DMS153 treated with DMSO at 0.1 percent for 48 hours (cell line): ENCODE results near the gene TBXAS1.

Experiments used
- DNase-seq: peaks from one replicate; lab custom pipeline; 2025; ENCODE audit not compliant: unreplicated experiment; lab: John Stamatoyannopoulos, UW

Gene TBXAS1

GRCh38 chr7:140039896-140040295 lies 210.8 kb downstream of the TBXAS1 start:
- DNase-seq, result no peak

GRCh38 chr7:140041659-140042385 lies 212.8 kb downstream of the TBXAS1 start:
- DNase-seq, result no peak

GRCh38 chr7:140042386-140042670 lies 213.3 kb downstream of the TBXAS1 start:
- no peak for DNase-seq

GRCh38 chr7:140044251-140044650 lies 215.2 kb downstream of the TBXAS1 start:
- no peak for DNase-seq

GRCh38 chr7:140045697-140046096 lies 216.6 kb downstream of the TBXAS1 start:
- DNase-seq, result no peak

GRCh38 chr7:140047197-140047596 lies 218.1 kb downstream of the TBXAS1 start:
- no peak for DNase-seq

DNA sequence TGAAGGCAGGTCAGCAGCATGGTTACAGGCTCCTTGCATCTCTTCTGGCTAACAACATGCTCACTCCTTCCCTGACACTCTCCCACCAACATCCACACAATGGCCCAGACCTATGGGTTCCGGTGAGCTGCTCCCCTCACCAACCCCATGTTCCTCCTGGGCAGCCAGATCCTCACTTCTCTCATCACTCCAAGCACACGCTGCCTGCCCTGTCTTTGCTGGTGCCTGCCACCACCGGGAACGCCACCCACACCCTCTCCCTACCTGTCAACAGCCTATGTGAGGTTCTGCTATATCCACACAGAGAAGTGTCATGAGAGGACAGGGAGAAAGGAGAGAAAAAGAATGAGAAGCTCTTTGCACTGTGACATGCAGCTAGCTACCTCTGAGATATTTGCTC lies 219.1 kb downstream of the TBXAS1 start:
- no peak for DNase-seq

DNA sequence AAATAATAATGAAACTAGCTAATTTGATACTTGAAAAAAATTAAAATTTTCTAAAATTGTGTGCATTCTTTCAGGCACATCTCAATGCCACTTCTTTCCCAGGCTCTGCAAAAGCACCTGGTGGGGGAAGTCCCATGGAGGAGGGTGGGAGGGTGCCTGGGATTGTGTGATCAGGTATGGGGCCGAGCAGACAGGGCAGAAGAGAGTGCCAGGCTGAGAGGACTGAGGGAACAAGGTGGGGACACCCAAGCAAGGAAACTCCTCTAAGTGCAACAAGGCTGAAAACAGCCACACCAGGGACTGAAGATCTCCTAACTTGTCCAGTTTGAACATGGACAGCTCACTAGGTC lies 219.9 kb downstream of the TBXAS1 start:
- DNase-seq, result no peak

- peak; percentile 2 for DNase-seq
Measured at GRCh38 chr7:140049339-140050024, 220.4 kb downstream of the TBXAS1 start.

DNA sequence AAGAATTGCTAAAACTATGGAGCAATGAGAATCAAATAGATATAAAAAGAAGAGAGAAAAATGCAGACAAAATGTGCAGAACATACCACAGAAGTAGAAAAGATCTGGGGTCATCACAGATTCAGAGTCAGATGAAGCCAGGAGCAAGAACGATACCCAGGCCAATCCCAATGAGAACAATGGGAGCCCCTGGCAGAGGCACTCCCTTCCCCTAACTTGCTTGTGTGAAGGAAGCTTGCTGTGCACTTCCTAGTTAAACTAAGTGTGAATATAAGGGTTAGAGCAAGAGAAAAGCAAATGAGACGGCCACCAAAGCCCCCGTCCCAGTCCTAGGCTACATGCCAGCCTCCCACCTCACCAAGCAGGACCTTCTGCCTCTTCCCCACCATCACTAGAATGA lies 221.0 kb downstream of the TBXAS1 start:
- DNase-seq, result no peak

DNA sequence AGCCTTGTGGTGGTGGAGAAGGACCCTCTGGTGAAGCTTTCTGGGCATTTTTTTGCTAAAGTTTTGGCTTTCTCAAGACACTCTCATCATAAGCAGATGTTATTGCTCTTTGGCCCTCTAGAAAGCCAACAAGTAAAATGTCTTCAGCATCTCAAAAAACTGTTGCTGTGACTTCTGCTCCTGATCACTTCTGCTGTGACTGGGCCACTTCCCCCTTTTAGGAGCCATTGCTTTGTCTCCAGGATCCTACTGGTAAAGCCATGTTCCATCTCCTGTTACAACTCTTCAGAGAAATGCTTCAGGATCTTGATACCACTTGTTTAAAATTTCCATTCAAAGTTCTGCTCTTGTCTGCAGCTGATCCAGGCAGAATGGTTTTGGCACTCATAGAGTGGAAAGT lies 222.8 kb downstream of the TBXAS1 start:
- DNase-seq, result no peak

DNA sequence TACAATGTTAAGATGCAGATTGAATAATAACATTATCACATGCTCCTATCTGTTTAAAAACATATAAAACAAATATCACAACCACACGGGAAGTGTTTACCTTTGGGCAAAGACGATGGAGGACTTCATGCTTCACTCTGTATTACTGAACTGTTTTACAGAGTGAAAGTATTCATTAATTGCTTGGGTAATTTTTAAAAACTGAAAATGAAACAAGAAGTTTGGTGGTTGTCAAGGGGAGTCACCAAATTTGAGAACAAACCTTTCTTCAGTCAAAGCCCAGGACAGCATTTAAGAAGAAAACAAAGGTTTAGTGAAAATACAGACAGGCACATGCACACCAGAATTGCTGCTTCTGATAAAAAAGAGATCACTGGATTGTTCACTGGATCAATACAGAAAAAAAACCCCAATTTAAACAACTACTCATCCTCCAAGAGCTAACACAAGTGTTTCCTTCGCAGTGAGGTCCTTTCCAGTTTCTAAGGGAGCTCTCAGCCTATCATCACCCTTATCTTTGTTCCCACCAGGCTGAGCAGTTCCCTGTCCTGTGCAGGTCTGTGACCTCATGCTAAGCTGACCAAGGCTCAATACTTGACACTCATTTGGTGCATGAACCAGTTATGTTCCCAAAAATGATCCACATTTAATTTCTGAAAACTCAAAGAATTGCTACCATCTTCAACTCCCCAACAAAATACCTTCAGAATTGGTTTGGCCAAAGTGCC lies 224.9 kb downstream of the TBXAS1 start:
- no peak for DNase-seq

- no peak for DNase-seq
Measured at GRCh38 chr7:140054751-140055150, 225.7 kb downstream of the TBXAS1 start.

DNA sequence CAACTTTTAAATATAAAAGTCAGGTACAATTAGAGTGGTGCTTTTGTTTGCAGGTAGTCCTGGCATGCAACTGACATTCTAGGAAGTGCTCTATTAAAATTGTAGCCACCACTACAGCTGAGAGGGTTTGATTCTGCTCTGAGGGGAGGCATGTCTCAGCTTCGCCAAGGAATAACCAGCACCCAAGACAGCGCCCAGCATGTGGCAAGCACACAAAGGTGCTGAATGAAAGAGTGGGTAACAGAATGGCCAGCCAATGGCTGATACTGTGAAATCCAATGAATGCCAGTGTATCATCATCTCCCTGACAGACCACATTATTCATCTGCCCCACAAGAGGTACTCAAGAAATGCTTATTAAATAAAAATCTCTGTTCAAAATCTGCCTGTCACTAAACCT lies 226.8 kb downstream of the TBXAS1 start:
- no peak for DNase-seq

GRCh38 chr7:140056431-140057142 lies 227.5 kb downstream of the TBXAS1 start:
- DNase-seq, result no peak

- no peak for DNase-seq
Measured at GRCh38 chr7:140057143-140057535, 228.1 kb downstream of the TBXAS1 start.

GRCh38 chr7:140058517-140058916 lies 229.5 kb downstream of the TBXAS1 start:
- DNase-seq, result no peak

- peak; percentile 47 for DNase-seq
Measured at GRCh38 chr7:140059273-140060242, 230.5 kb downstream of the TBXAS1 start.

GRCh38 chr7:140060243-140060630 lies 231.2 kb downstream of the TBXAS1 start:
- no peak for DNase-seq

GRCh38 chr7:140060788-140061606 lies 231.9 kb downstream of the TBXAS1 start:
- DNase-seq, result peak; percentile 38
